ENCODE measurements around the gene NECTIN4. TPM values are rescaled to one million over a fixed set of nuclear protein-coding genes. Genes with fewer than 3 reads are reported as not detected.
A peak's percentile ranks its signal among the peaks of the same experiment; 100 is the strongest.
"Not testable (repeated sequence)": the region's sequence is repeated elsewhere in the genome, so short reads cannot be mapped to it uniquely, and the experiment has no call there.

The NECTIN4 gene
- total RNA-seq, 4 donors from 2014 or later, result 52.7 to 161 (median 96.2) TPM

GRCh38 chr1:161117759-161118581, 28.6 kb upstream of the NECTIN4 start, which contains the start of the genes NIT1 and PFDN2:
Gene NIT1 (plus strand): TSS chr1:161118105. CDS start chr1:161118177, 72 bp downstream.
Gene PFDN2 (minus strand): TSS chr1:161118037. CDS start chr1:161118026, 11 bp downstream.
- Histone ChIP-seq H3K9me3 (no peaks in the 10 kb centered on the region), H3K4me3 (peak within 1 kb of the TSS; percentile 72 to 100 (median 82)), H3K27me3 (no peaks in the 10 kb centered on the region), H3K36me3 (peaks cover 15 to 32% (median 24%) of the 10 kb centered on the region in 3 donors), H3K4me1 (peaks cover 27 to 70% (median 38%) of the 10 kb centered on the region in 3 donors), H3K27ac (peak within 1 kb of the TSS; percentile 93 to 98 (median 95))
- intact Hi-C loops (cut with DNase I), result no loop called here
- peak in 3 of 4 donors; percentile 75 to 94 (median 86) for TF ChIP-seq POLR2A (IDR thresholded peaks at IDR 0.05)
- TF ChIP-seq, protein P1, sequence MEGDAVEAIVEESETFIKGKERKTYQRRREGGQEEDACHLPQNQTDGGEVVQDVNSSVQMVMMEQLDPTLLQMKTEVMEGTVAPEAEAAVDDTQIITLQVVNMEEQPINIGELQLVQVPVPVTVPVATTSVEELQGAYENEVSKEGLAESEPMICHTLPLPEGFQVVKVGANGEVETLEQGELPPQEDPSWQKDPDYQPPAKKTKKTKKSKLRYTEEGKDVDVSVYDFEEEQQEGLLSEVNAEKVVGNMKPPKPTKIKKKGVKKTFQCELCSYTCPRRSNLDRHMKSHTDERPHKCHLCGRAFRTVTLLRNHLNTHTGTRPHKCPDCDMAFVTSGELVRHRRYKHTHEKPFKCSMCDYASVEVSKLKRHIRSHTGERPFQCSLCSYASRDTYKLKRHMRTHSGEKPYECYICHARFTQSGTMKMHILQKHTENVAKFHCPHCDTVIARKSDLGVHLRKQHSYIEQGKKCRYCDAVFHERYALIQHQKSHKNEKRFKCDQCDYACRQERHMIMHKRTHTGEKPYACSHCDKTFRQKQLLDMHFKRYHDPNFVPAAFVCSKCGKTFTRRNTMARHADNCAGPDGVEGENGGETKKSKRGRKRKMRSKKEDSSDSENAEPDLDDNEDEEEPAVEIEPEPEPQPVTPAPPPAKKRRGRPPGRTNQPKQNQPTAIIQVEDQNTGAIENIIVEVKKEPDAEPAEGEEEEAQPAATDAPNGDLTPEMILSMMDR (IDR thresholded peaks at IDR 0.05), result peak in 2 of 6 experiments; percentile 8 to 14
- no peak for DNase-seq
- WGBS, 2 donors, result 0% methylated on average over 5 to 25 of the region's 58 CpGs

- intact Hi-C loops (cut with DNase I); H3K4me3 ChIP-seq; DNase-seq; H3K9me3 ChIP-seq; H3K27me3 ChIP-seq: not testable (repeated sequence)
- Histone ChIP-seq H3K4me1 (peaks cover 27 to 86% (median 38%) of the 10 kb centered on the region in 3 donors), H3K36me3 (peaks cover 4 to 12% (median 7%) of the 10 kb centered on the region in 3 donors), H3K27ac (peak overlapping the region in 3 of 4 donors; percentile 18 to 43 (median 40))
- WGBS, 2 donors, result 83 to 84% methylated on average over 6 of the region's 6 CpGs
Observed at GRCh38 chr1:161115961-161116360, 26.6 kb upstream of the NECTIN4 start.

DNA sequence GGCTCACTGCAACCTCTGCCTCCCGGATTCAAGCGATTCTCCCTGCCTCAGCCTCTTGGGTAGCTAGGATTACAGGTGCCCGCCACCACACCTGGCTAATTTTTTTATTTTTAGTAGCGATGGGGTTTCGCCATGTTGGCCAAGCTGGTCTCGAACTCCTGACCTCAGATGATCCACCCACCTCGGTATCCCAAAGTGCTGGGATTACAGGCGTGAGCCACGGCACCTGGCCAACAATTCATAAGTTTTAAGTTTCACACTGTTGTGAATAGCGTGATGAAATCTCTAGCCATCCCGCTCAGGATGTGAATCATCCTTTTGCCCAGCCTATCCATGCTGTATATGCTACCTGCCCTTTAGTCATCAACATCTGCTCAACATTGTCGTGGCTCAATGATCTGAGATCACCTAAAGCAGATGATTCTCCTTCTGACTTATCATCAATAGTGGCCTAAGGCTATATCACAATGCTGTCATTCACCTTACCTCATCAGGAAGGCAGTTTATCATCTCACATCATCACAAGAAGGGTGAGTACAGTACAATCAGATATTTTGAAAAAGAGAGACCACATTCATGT, 25.9 kb upstream of the NECTIN4 start:
- intact Hi-C loops (cut with DNase I), result no loop called here
- Histone ChIP-seq H3K4me1 (peaks cover 27 to 80% (median 38%) of the 10 kb centered on the region in 3 donors), H3K4me3 (no peak overlapping the region), H3K36me3 (peaks cover 0 to 5% (median under 1%) of the 10 kb centered on the region in 3 donors), H3K9me3 (no peaks in the 10 kb centered on the region), H3K27ac (peak overlapping the region; percentile 16 to 63 (median 48)), H3K27me3 (no peaks in the 10 kb centered on the region)
- TF ChIP-seq, protein P1 (IDR thresholded peaks at IDR 0.05), result no peak
- TF ChIP-seq POLR2A (IDR thresholded peaks at IDR 0.05), result no peak
- no peak for DNase-seq
- WGBS, 2 donors, result 45 to 49% methylated on average over 12 of the region's 12 CpGs

- Histone ChIP-seq H3K27ac (peak overlapping the region in 1 of 4 donors; percentile 1), H3K4me3 (no peak overlapping the region), H3K4me1 (peaks cover 22 to 73% (median 32%) of the 10 kb centered on the region in 3 donors), H3K9me3 (no peaks in the 10 kb centered on the region), H3K36me3 (peaks cover 0 to 7% (median 0%) of the 10 kb centered on the region in 3 donors), H3K27me3 (no peaks in the 10 kb centered on the region)
- intact Hi-C loops (cut with DNase I), result no loop called here
- 80% methylated on average over 2 of the region's 2 CpGs for WGBS, 2 donors
- no peak for DNase-seq
- TF ChIP-seq, protein P1 (IDR thresholded peaks at IDR 0.05), result no peak
- TF ChIP-seq POLR2A (IDR thresholded peaks at IDR 0.05), result no peak
Observed at GRCh38 chr1:161114556-161114955, 25.2 kb upstream of the NECTIN4 start.

DNA sequence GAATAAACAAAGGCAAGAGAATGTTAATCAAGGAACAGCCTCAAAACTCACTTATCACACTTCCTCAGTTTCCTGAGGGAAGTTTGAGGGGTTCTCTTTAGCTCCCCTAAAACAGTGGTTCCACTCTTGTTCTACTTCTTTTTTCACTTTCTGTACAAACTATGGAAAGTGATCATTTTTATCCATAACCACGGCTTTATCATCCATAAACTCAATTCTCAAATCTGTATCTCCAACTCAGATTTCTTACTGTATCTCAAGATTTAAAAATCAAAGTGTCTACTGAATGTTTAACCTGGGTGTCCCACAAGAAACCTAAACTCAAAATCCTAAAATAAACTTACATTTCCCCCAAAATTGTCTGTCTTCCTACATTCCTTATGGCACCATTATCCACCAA, 24.6 kb upstream of the NECTIN4 start:
- no peak overlapping the region for H3K4me3 ChIP-seq

More for the DNA sequence above, 24.6 kb upstream of the NECTIN4 start:
- DNase-seq, result no peak
- H3K9me3 ChIP-seq, result no peaks in the 10 kb centered on the region
- no peak overlapping the region for H3K27ac ChIP-seq
- peaks cover 0 to 9% (median 0%) of the 10 kb centered on the region in 3 donors for H3K36me3 ChIP-seq
- 67 to 75% methylated on average over 1 of the region's 1 CpG for WGBS, 2 donors
- intact Hi-C loops (cut with DNase I), result no loop called here
- no peak for TF ChIP-seq POLR2A (IDR thresholded peaks at IDR 0.05)
- TF ChIP-seq, protein P1 (IDR thresholded peaks at IDR 0.05), result no peak
- H3K4me1 ChIP-seq, result peaks cover 16 to 67% (median 25%) of the 10 kb centered on the region in 3 donors
- H3K27me3 ChIP-seq, result no peaks in the 10 kb centered on the region

Data from esophagus squamous epithelium (tissue), 5 donors.